Naive thymus-derived CD8-positive, alpha-beta T cell (primary cell): ENCODE results near the gene CRYGS. TPM values are rescaled to one million over a fixed set of nuclear protein-coding genes. Genes with fewer than 3 reads are reported as not detected.

Source experiments
- ATAC-seq, 2 donors: fragments of 150-1000 bp; cut with Tn5 transposase in 1 of 2; sonication (Bioruptor Pico), chemical (Tn5 transposase) in 1 of 2; 1 replicate in 1 of 2; 2 replicates in 1 of 2; pipeline ENCODE4 v1.10.0; 2021; ENCODE audit warnings: mild to moderate bottlenecking in 2 of 2, moderate library complexity in 2 of 2
- POLR2A ChIA-PET: fragments of 350-600 bp; sonication (Branson Sonifier 250); formaldehyde crosslinking; loops from one replicate; lab custom pipeline; 2021; ENCODE audit warnings: antibody characterized with exemption; lab: Charles Lee
- DNase-seq, 10 donors: peaks; one replicate each; pipeline versions ENCODE4 v3.0.0 to v3.0.0-alpha.2; 2020 to 2022
- H3K27ac Mint-ChIP-seq, 10 donors: one replicate each; pipeline ENCODE4 v1.8.0; 2020 to 2022; ENCODE audit warnings: mild to moderate bottlenecking in 10 of 10, mixed read lengths in 10 of 10, moderate library complexity in 4 of 10, inconsistent platforms in 1 of 10
- H3K27me3 Mint-ChIP-seq, 5 donors: one replicate each; pipeline ENCODE4 v1.8.0; 2021 to 2022; ENCODE audit warnings: mixed read lengths in 5 of 5
- H3K36me3 Mint-ChIP-seq, 3 donors: one replicate each; pipeline ENCODE4 v1.8.0; 2020 to 2022; ENCODE audit warnings: mixed read lengths in 3 of 3, mild to moderate bottlenecking in 2 of 3, inconsistent platforms in 1 of 3
- H3K4me1 Mint-ChIP-seq, 4 donors: one replicate each; pipeline ENCODE4 v1.8.0; 2021 to 2022; ENCODE audit warnings: mixed read lengths in 4 of 4
- H3K4me3 Mint-ChIP-seq, 10 donors: one replicate each; pipeline ENCODE4 v1.8.0; 2020 to 2022; ENCODE audit warnings: mild to moderate bottlenecking in 10 of 10, mixed read lengths in 10 of 10, moderate library complexity in 6 of 10, inconsistent platforms in 1 of 10
- H3K9me3 Mint-ChIP-seq, 9 donors: one replicate each; pipeline ENCODE4 v1.8.0; 2020 to 2022; ENCODE audit warnings: mixed read lengths in 9 of 9, mild to moderate bottlenecking in 3 of 9, inconsistent platforms in 1 of 9, moderate library complexity in 1 of 9
- polyA plus RNA-seq, 3 donors: library from polyadenylated mRNA; unstranded; fragments of 300-500 nt; fragmentation: Illumina TruSeq; gene quantifications; one replicate each; pipeline ENCODE4 v1.2.3, GENCODE V29; 2021
- total RNA-seq, 8 experiments: library from RNA in 2 of 8; stranded (reverse) in 2 of 8; gene quantifications; one replicate each; pipeline ENCODE4 v1.2.3 and lab custom pipeline; 2021 to 2026

CRYGS gene
- total and polyA plus RNA-seq, 5 experiments from 2014 or later = 0.24 to 12.1 (median 0.43) TPM

DNA sequence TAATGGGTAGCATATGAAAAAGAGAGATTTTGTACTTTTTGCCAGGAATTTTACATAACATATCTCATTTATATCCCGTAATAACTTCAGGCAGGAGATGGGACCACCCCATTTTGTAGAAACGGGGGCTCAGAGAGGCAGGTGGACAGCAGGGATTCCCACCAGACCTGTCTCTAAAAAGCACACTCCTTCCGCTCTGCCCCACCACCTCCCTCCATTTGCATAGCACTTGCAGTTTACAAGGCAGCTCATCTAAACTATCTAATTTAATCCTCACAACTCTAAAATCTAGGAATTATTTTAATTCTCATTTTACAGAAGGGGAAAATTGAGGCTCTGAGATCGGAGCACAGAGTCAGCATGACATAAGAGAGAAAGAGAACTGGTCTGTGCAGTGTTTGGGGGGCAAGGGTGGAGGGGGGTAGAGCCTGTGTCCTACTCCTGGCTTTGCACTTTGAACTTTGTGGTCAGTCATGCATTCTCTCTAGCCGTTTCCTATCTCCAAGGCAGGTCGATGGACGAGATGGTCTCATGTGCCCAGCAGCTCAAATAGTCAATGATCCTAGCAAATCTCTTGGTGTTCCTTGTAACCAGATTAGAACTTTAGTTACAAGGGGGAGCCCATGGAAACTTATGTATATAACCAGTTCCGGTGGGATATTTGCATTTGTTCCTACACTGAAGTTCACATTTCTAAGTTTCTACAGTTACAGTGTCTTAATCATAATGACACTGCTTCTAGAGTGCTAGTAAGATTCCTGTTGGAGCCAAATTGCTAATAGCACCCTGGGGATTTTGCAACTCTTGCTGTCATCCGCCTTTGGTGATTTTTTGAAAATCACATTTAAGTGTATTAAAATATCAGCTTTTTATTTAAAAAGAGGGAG is 18.6 kb downstream of the CRYGS start:
- Mint-ChIP-seq H3K36me3 (peaks cover 0 to 2% (median 0%) of the 10 kb centered on the region in 3 donors), H3K9me3 (no peaks in the 10 kb centered on the region), H3K4me3 (no peak overlapping the region), H3K4me1 (peaks cover 16 to 35% (median 31%) of the 10 kb centered on the region in 4 donors), H3K27ac (no peak overlapping the region), H3K27me3 (peaks cover 0 to 2% (median 0%) of the 10 kb centered on the region in 5 donors)
- ATAC-seq (no peak), DNase-seq (no peak)
- POLR2A ChIA-PET = no interaction called here

DNA sequence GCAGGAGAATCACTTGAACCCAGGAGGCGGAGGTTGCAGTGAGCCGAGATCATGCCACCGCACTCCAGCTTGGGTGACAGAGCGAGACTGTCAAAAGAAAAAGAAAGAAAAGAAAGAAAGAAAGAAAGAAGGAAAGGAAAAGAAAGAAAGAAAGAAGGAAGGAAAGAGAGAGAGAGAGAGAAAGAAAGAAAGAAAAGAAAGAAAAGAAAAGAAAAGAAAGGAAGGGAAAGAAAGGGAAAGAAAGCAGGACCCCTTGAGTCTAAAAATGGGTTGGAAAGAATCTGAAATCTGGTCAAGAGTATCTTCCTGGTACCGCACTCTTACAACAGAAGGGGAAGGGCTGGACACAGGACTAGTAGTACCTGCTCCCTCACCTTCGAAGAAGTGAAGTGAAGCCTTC is 19.6 kb downstream of the CRYGS start:
- ATAC-seq = no peak
- no peak for DNase-seq
- H3K4me1 Mint-ChIP-seq = peaks cover 18 to 37% (median 30%) of the 10 kb centered on the region in 4 donors
- H3K4me3 Mint-ChIP-seq = no peak overlapping the region
- POLR2A ChIA-PET = no interaction called here
- no peaks in the 10 kb centered on the region for H3K9me3 Mint-ChIP-seq
- no peak overlapping the region for H3K27ac Mint-ChIP-seq
- H3K36me3 Mint-ChIP-seq = peaks cover 0 to 2% (median 0%) of the 10 kb centered on the region in 3 donors
- peaks cover 0 to 2% (median 0%) of the 10 kb centered on the region in 5 donors for H3K27me3 Mint-ChIP-seq

DNA sequence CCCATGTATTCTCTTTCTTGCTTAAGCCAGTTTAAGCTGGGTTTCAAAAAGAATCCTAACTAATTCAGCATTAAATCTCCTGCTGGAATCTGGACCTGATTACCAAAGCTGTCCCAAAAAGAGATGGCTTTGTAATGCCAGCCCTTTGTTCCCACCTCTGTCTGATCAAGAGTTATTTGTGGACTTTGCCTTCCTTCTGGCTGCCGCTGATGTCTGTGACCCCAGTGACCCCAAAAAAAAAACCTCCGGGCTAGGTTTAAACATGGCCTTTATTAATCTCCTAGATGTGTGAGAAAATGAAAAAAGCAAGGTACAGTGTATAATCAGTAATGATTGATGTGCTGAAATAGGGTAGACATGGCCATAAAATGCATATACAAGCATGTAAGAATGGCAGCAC is 20.7 kb downstream of the CRYGS start:
- Mint-ChIP-seq H3K9me3 (no peaks in the 10 kb centered on the region), H3K27me3 (peaks cover 0 to 2% (median 0%) of the 10 kb centered on the region in 5 donors), H3K36me3 (peaks cover 0 to 2% (median 0%) of the 10 kb centered on the region in 3 donors), H3K4me3 (no peak overlapping the region), H3K27ac (peak overlapping the region in 1 of 10 donors; percentile 41), H3K4me1 (peaks cover 16 to 38% (median 30%) of the 10 kb centered on the region in 4 donors)
- POLR2A ChIA-PET = no interaction called here
- DNase-seq = no peak
- no peak for ATAC-seq

DNA sequence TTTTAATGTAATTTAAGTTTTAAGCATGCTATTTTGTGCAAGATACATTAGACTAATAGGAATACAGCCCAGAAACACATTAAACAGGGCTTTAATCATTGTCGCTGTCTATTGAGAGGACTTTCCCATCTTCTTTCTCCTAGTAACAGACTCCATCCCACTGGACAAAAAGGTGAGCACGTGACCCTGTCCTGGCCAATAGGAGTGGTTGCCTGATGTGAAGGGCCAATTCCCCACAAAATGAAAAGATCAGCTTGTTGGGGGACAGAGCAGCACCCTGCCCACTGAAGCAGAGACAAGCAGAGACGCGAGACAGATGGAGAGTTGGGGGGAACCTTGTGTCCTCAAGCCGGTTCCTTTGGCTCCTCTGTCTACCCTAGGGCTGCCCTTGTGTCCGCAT is 21.2 kb downstream of the CRYGS start:
- ATAC-seq = no peak
- peaks cover 0 to 2% (median 0%) of the 10 kb centered on the region in 3 donors for H3K36me3 Mint-ChIP-seq

DNA sequence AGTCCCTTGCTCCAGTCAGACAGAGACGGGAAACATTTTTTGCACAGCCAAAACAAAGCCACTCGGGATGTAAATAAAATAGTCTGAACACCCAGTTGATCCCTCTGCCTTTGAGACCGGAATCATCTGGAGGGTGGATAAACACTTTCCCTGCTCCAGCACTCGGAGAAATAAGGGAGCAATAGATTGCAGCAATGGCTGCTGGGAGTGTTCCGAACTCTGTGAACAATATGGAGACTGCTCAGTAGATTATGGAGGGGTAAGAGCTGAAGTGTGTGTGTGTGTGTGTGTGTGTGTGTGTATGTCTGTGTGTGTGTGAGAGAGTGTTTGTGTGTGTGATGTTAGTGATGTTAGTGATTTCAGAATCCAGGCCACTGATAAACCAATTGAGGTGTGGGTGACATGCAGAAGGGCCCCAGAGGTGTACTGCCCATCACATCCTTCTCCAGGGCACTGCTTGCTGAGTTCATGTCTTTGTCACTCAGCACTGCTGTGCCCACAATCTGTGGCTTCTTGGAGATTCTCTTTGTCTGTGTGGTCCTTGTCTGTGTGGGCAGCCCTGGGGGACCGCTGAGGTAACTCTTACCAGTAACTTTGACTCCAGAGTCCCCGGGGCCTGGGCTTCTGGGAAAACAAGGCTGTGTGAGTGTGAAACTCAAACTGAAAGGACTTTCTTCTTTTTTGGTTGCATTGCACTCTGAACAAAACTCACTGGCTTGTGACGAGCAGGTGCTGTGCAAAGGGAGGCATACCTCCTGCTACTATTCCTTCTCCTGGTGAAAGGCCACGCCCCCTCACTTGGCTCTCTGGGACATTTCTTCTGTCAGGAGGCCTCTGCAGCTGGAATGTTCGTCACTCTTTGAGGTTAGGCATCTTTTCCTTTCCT is 23.0 kb downstream of the CRYGS start:
- POLR2A ChIA-PET = no interaction called here
- Mint-ChIP-seq H3K9me3 (no peaks in the 10 kb centered on the region), H3K4me1 (peaks cover 21 to 52% (median 45%) of the 10 kb centered on the region in 4 donors), H3K27me3 (peaks cover 0 to 2% (median 0%) of the 10 kb centered on the region in 5 donors), H3K27ac (peak overlapping the region in 7 of 10 donors; percentile 16 to 86 (median 48)), H3K36me3 (peaks cover 0 to 2% (median 0%) of the 10 kb centered on the region in 3 donors), H3K4me3 (no peak overlapping the region)
- no peak for ATAC-seq
- DNase-seq = no peak

More for the DNA sequence above, 21.2 kb downstream of the CRYGS start:
- H3K27ac Mint-ChIP-seq = no peak overlapping the region
- DNase-seq = no peak
- no peaks in the 10 kb centered on the region for H3K9me3 Mint-ChIP-seq
- POLR2A ChIA-PET = no interaction called here
- H3K4me1 Mint-ChIP-seq = peaks cover 16 to 39% (median 33%) of the 10 kb centered on the region in 4 donors
- no peak overlapping the region for H3K4me3 Mint-ChIP-seq
- peaks cover 0 to 2% (median 0%) of the 10 kb centered on the region in 5 donors for H3K27me3 Mint-ChIP-seq

DNA sequence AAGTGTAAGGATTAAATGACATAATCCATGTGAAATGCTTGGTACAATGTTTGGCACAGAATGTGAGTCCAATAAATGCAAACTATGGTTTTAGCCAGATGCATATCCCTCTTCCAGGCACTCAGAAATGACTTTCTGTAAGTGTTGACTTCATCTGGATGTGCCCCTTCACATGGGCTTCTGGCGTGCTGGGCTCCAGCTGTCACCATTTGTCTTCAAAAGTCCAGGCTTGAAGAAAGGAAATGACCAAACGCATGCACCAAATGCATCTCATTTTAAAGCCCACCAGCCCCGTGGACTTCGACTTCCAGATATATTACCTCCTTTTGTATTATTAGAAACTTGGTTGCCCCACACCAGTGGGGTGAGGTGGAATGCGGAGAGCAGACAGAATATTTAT is 23.7 kb downstream of the CRYGS start:
- Mint-ChIP-seq H3K4me1 (peaks cover 28 to 60% (median 53%) of the 10 kb centered on the region in 4 donors), H3K36me3 (peaks cover 0 to 2% (median 0%) of the 10 kb centered on the region in 3 donors), H3K4me3 (peak overlapping the region in 1 of 10 donors; percentile 14), H3K27me3 (peaks cover 0 to 2% (median 0%) of the 10 kb centered on the region in 5 donors), H3K9me3 (no peaks in the 10 kb centered on the region), H3K27ac (peak overlapping the region in 5 of 10 donors; percentile 19 to 86 (median 58))
- DNase-seq (no peak), ATAC-seq (no peak)
- POLR2A ChIA-PET = interaction anchor here (2.0 kb wide), 1 partner anchor 19 kb away, joined by 8 read pairs; no protein-coding TSS in a partner anchor

DNA sequence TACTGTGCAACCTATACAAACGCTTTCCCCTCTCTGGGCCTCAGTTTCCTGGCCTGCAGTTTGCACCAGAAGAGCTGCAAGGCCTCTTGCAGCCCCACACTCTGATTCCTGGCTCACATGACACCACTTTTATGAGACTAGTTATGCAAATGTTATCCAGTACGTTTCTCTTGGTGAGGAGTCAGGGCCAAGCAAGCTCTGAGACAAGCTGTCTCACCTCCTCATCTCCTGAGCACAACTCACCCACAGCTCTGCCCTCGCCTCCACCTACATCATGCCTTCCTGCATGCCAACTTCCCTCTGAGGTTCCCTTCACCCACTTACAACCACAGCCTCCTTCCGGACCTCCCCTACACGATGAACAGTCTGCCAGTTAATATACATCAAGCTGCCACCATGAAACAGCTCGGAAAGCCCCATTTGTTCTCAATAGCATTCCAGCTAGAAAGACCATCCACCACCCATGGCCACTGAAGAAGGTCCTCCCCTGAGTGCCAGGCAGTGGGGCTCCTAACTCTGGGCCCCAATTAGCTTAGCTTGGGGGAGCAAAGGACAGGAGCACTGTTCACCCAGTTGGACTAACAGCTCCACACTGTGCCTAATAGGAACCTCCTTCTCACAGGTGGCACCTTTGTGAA is 25.0 kb downstream of the CRYGS start:
- DNase-seq (peak; percentile 24 to 82 (median 69)), ATAC-seq (peak; percentile 98 to 99)
- no peaks in the 10 kb centered on the region for H3K9me3 Mint-ChIP-seq
- peak overlapping the region; percentile 14 to 93 (median 69) for H3K27ac Mint-ChIP-seq
- peaks cover 37 to 72% (median 65%) of the 10 kb centered on the region in 4 donors for H3K4me1 Mint-ChIP-seq
- POLR2A ChIA-PET = interaction anchor here (0.6 to 2.0 kb wide), 5 partner anchors 15 to 362 kb away, joined by 4 to 8 read pairs (median 5); partner anchors contain the start of genes DNAJB11 and TBCCD1
- H3K4me3 Mint-ChIP-seq = peak overlapping the region; percentile 2 to 81 (median 57)
- H3K36me3 Mint-ChIP-seq = peaks cover 0 to 2% (median 0%) of the 10 kb centered on the region in 3 donors
- H3K27me3 Mint-ChIP-seq = peaks cover 0 to 2% (median 0%) of the 10 kb centered on the region in 5 donors

DNA sequence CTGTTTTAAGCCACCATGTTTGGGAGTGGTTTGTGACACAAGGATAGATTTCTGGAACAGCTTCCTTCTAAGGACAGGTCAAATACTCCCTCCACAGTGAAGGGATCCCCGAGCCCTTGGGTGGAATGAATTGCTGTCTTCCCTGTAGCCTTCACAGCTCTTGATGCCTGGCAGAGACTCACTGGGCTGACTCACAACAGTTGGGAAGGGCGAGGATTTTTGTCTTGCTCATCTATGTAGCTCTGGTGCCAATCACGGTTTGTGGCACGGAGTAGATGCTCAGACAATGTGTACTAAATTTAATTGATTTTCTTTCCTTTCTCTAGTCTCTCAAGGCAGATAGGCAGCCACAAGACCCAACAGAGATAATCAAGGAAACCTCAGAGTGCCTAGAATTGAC is 27.0 kb downstream of the CRYGS start:
- peaks cover 35 to 72% (median 66%) of the 10 kb centered on the region in 4 donors for H3K4me1 Mint-ChIP-seq
- no peaks in the 10 kb centered on the region for H3K27me3 Mint-ChIP-seq
- no peak for DNase-seq
- no peak overlapping the region for H3K4me3 Mint-ChIP-seq
- no peaks in the 10 kb centered on the region for H3K36me3 Mint-ChIP-seq
- no peak for ATAC-seq
- H3K27ac Mint-ChIP-seq = peak overlapping the region in 5 of 10 donors; percentile 1 to 68 (median 56)
- no peaks in the 10 kb centered on the region for H3K9me3 Mint-ChIP-seq
- POLR2A ChIA-PET = no interaction called here

DNA sequence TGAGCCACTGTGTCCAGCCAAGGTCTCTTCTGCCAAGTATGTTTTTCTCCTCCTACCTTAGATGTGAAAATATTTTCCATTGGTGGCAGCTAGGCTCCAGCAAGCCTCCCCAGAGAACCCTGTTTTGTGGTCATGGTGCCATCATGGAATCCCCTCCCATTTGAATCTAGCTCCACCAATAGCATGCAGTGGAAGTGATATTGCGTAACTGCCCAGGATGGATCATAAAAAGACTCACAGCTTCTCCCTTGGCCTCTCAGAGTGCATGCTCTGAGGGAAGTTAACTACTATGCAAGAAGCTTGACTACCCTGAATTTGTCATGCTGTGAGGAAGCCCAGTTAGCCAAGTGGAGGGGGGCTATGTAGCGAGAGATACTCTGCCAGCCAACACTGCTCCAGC is 27.5 kb downstream of the CRYGS start:
- peak overlapping the region in 2 of 10 donors; percentile 22 to 27 for H3K4me3 Mint-ChIP-seq
- no peak for ATAC-seq
- POLR2A ChIA-PET = no interaction called here
- no peaks in the 10 kb centered on the region for H3K36me3 Mint-ChIP-seq
- peaks cover 35 to 69% (median 63%) of the 10 kb centered on the region in 4 donors for H3K4me1 Mint-ChIP-seq
- H3K9me3 Mint-ChIP-seq = no peaks in the 10 kb centered on the region
- DNase-seq = no peak
- H3K27ac Mint-ChIP-seq = peak overlapping the region in 5 of 10 donors; percentile 6 to 68 (median 18)
- no peaks in the 10 kb centered on the region for H3K27me3 Mint-ChIP-seq

DNA sequence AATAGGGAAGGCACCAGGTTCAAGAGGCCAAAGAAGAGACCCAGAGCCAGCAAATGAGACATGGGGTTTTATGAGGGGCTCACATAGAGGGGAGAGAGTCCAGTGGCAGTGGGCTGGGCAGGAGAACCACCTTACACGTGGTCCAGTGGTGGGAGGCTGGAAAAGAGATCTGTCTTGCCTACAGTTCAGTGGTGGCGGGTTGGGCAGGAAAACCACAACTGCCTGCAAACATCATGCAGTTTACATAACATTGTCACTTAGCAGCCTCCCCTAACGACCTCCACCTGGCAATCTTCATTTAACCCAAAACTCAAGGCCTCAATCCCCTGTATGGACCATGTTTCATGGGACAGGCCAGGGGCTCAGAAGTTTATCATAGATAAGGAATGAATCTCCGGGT is 29.1 kb downstream of the CRYGS start:
- H3K4me1 Mint-ChIP-seq = peaks cover 27 to 58% (median 50%) of the 10 kb centered on the region in 4 donors
- POLR2A ChIA-PET = no interaction called here
- peak in 5 of 10 donors; percentile 25 to 57 (median 40) for DNase-seq
- H3K27me3 Mint-ChIP-seq = no peaks in the 10 kb centered on the region
- no peaks in the 10 kb centered on the region for H3K9me3 Mint-ChIP-seq
- H3K4me3 Mint-ChIP-seq = peak overlapping the region in 7 of 10 donors; percentile 3 to 40 (median 25)
- ATAC-seq = peak in 1 of 2 donors; percentile 24
- peak overlapping the region; percentile 22 to 92 (median 48) for H3K27ac Mint-ChIP-seq
- H3K36me3 Mint-ChIP-seq = no peaks in the 10 kb centered on the region

DNA sequence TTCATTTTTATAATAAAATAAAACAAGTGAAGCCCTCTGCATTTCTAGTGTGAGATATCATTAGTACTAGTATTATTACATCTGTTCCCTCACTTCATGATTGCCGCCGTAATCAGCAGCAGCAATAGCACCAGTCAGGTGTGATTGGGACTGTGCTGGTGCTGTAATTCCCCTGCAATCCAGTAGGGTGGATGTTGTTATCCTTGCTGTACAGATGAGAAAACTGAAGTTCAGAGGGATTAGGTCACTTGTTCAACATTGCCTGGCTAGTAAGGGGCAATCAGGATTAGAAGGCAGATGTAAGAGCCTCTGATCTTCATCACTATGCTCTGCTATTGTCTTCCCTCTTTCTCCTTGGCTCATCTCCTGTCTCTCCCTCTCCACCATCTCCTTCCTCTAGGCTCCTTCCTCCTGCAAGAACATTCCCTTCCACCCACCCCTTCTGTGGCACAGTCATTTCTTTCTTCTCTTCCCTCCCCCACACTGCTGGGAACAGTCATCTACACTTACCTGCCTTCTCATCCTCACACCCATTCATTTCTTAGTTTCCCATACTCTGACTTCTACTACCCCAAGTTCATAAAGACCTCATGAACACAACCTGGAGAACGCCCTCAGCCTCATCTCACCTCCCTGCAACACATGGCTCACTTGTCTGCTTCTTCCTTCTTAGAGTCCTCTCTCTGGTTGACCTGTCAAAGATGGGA is 29.7 kb downstream of the CRYGS start:
- Mint-ChIP-seq H3K27ac (peak overlapping the region in 9 of 10 donors; percentile 22 to 52 (median 44)), H3K27me3 (no peaks in the 10 kb centered on the region), H3K4me3 (peak overlapping the region in 7 of 10 donors; percentile 2 to 40 (median 7)), H3K9me3 (no peaks in the 10 kb centered on the region), H3K4me1 (peaks cover 29 to 51% (median 46%) of the 10 kb centered on the region in 4 donors), H3K36me3 (no peaks in the 10 kb centered on the region)
- POLR2A ChIA-PET = no interaction called here
- DNase-seq (no peak), ATAC-seq (no peak)
